H1 (cell line): ENCODE data around the gene PDP2. TPM values are rescaled to one million over a fixed set of nuclear protein-coding genes. Genes with fewer than 3 reads are reported as not detected.

ENCODE experiments used
- ATF3 ChIP-seq: IDR thresholded peaks from 2 replicates; pipeline ENCODE4 v1.6.1; 2011; ENCODE audit warnings: low read depth, mild to moderate bottlenecking, low read length; ENCODE audit not compliant: insufficient read depth
- BACH1 ChIP-seq: IDR thresholded peaks from 2 replicates; pipeline ENCODE4 v1.6.1; 2012; ENCODE audit warnings: low read length, improper control_type of control experiment
- CHD7 ChIP-seq: fragments of 300-600 bp; sonication (generic); IDR thresholded peaks from 2 replicates; pipeline ENCODE4 v1.7.1; 2012; ENCODE audit warnings: low read length, moderate library complexity, mild to moderate bottlenecking, inconsistent platforms; ENCODE audit not compliant: insufficient replicate concordance
- FOSL1 ChIP-seq: IDR thresholded peaks from 2 replicates; pipeline ENCODE4 v1.6.1; 2011; ENCODE audit warnings: mild to moderate bottlenecking, low read depth, low read length, moderate library complexity; ENCODE audit not compliant: insufficient read depth
- SAP30 ChIP-seq: fragments of 300-600 bp; sonication (generic); IDR thresholded peaks from 2 replicates; pipeline ENCODE4 v1.7.1; 2012; ENCODE audit warnings: low read length, moderate library complexity, mild to moderate bottlenecking, inconsistent platforms; ENCODE audit not compliant: insufficient read depth, insufficient replicate concordance
- SIN3A ChIP-seq, 2 experiments: IDR thresholded peaks in 1 of 2; conservative IDR thresholded peaks in 1 of 2; 2 replicates each; pipeline ENCODE4 v1.6.1; 2011 to 2012; ENCODE audit warnings: low read length in 2 of 2, improper control_type of control experiment in 1 of 2, low read depth in 1 of 2, mild to moderate bottlenecking in 1 of 2
- TCF12 ChIP-seq: IDR thresholded peaks from 2 replicates; pipeline ENCODE4 v1.6.1; 2011; ENCODE audit warnings: low read depth, mild to moderate bottlenecking, low read length
- USF2 ChIP-seq: IDR thresholded peaks from 2 replicates; pipeline ENCODE4 v1.6.1; 2011; ENCODE audit warnings: low read length, improper control_type of control experiment
- polyA plus RNA-seq, 7 experiments: library from polyadenylated mRNA; depleted of rRNA in 3 of 7; stranded (reverse) in 5 of 7; unstranded in 2 of 7; fragments of >200 nt in 5 of 7; fragments of 200-250 nt in 2 of 7; gene quantifications; 1 replicate in 5 of 7; 2 replicates in 1 of 7; 4 replicates in 1 of 7; pipeline versions ENCODE4 v1.2.1 to v1.2.3, GENCODE V29; 2011 to 2013; ENCODE audit warnings: missing spikeins in 2 of 7, mixed read lengths in 2 of 7
- total RNA-seq: library from RNA; stranded (reverse); fragmentation: NEBNext Ultra II Directional; extraction: Animal tissue kit (Norgen Biotek cat#: 25700); gene quantifications from 2 replicates; pipeline ENCODE4 v1.2.1, GENCODE V29; 2021

Gene PDP2
- total and polyA plus RNA-seq, 2 of the 8 experiments (the other 6 are each of a cell fraction or from before 2014, with no cell fraction given) = 11.7 to 36.5 TPM

- TF ChIP-seq CHD7 = no peak
- no peak for TF ChIP-seq USF2
- TF ChIP-seq TCF12 = no peak
- TF ChIP-seq BACH1 = no peak
- TF ChIP-seq FOSL1 = no peak
- TF ChIP-seq SIN3A (conservative IDR thresholded peaks at IDR 0.05 in 1 of 2, IDR thresholded peaks at IDR 0.05 in 1 of 2; ENCODE audit: low read depth in 1 of 2, low read length in 2 of 2) = no peak
- no peak for TF ChIP-seq ATF3
- no peak for TF ChIP-seq SAP30
These were observed 51.8 kb downstream of the PDP2 start (continued) for GRCh38 chr16:66932076-66932475.
